Adipocyte (in vitro differentiated cells): Measurements from ENCODE around the gene OBSL1.

Experiments
- DNase-seq: peaks from one replicate; pipeline ENCODE4 v3.0.0-alpha.2; 2015; ENCODE audit warnings: low read depth
- H3K27me3 ChIP-seq: replicated peaks from 2 replicates; pipeline ENCODE4 v1.7.0; 2013; ENCODE audit warnings: mild to moderate bottlenecking, low read length, moderate library complexity; ENCODE audit not compliant: control insufficient read depth, insufficient read depth
- H3K36me3 ChIP-seq: 2 replicates; pipeline ENCODE4 v1.7.0; 2013; ENCODE audit warnings: low read length, mild to moderate bottlenecking, moderate library complexity; ENCODE audit not compliant: control insufficient read depth, insufficient read depth, severe bottlenecking
- H3K4me1 ChIP-seq: 2 replicates; pipeline ENCODE4 v1.7.0; 2013; ENCODE audit warnings: mild to moderate bottlenecking, low read length, moderate library complexity; ENCODE audit not compliant: control insufficient read depth, insufficient read depth
- H3K4me3 ChIP-seq: 2 replicates; pipeline ENCODE4 v1.7.0; 2013; ENCODE audit warnings: mild to moderate bottlenecking, low read length, moderate library complexity
- H3K9ac ChIP-seq: 2 replicates; pipeline ENCODE4 v1.7.0; 2013; ENCODE audit warnings: mild to moderate bottlenecking, low read length, moderate library complexity
- H3K9me3 ChIP-seq: 2 replicates; pipeline ENCODE4 v1.7.0; 2013; ENCODE audit warnings: mild to moderate bottlenecking, low read length, moderate library complexity; ENCODE audit not compliant: control insufficient read depth

OBSL1 gene

GRCh38 chr2:219536425-219536824 is 34.9 kb downstream of the OBSL1 start:
- Histone ChIP-seq H3K9ac (no peak overlapping the region), H3K4me1 (peaks cover 13% of the 10 kb centered on the region), H3K4me3 (no peak overlapping the region), H3K9me3 (no peaks in the 10 kb centered on the region), H3K27me3 (peaks cover 17% of the 10 kb centered on the region), H3K36me3 (peaks cover 25% of the 10 kb centered on the region)
- DNase-seq = no peak

GRCh38 chr2:219533930-219534661 is 37.2 kb downstream of the OBSL1 start:
- peaks cover 34% of the 10 kb centered on the region for H3K27me3 ChIP-seq

GRCh38 chr2:219532378-219532649 is 39.0 kb downstream of the OBSL1 start:
- DNase-seq = no peak
- H3K9me3 ChIP-seq = no peaks in the 10 kb centered on the region
- no peak overlapping the region for H3K9ac ChIP-seq
- peaks cover 3% of the 10 kb centered on the region for H3K4me1 ChIP-seq
- H3K27me3 ChIP-seq = peaks cover 45% of the 10 kb centered on the region
- no peak overlapping the region for H3K4me3 ChIP-seq
- H3K36me3 ChIP-seq = no peaks in the 10 kb centered on the region

More at GRCh38 chr2:219533930-219534661, 37.2 kb downstream of the OBSL1 start:
- peaks cover 2% of the 10 kb centered on the region for H3K36me3 ChIP-seq
- H3K9me3 ChIP-seq = no peaks in the 10 kb centered on the region
- no peak for DNase-seq
- H3K4me3 ChIP-seq = no peak overlapping the region
- no peak overlapping the region for H3K9ac ChIP-seq
- peaks cover 16% of the 10 kb centered on the region for H3K4me1 ChIP-seq

GRCh38 chr2:219531639-219532377 is 39.5 kb downstream of the OBSL1 start:
- peaks cover 50% of the 10 kb centered on the region for H3K27me3 ChIP-seq
- H3K4me1 ChIP-seq = peaks cover 3% of the 10 kb centered on the region
- no peak overlapping the region for H3K9ac ChIP-seq
- DNase-seq = no peak
- H3K36me3 ChIP-seq = no peaks in the 10 kb centered on the region
- no peak overlapping the region for H3K4me3 ChIP-seq
- no peaks in the 10 kb centered on the region for H3K9me3 ChIP-seq

GRCh38 chr2:219530048-219530963 is 41.0 kb downstream of the OBSL1 start:
- H3K4me1 ChIP-seq = peaks cover 3% of the 10 kb centered on the region
- peak; percentile 94 for DNase-seq
- H3K27me3 ChIP-seq = peaks cover 57% of the 10 kb centered on the region
- no peaks in the 10 kb centered on the region for H3K36me3 ChIP-seq
- no peaks in the 10 kb centered on the region for H3K9me3 ChIP-seq
- H3K4me3 ChIP-seq = peak overlapping the region; percentile 56
- H3K9ac ChIP-seq = peak overlapping the region; percentile 35

GRCh38 chr2:219527472-219527871 is 43.9 kb downstream of the OBSL1 start:
- Histone ChIP-seq H3K4me3 (no peak overlapping the region), H3K9me3 (no peaks in the 10 kb centered on the region), H3K9ac (no peak overlapping the region), H3K27me3 (peaks cover 53% of the 10 kb centered on the region), H3K36me3 (no peaks in the 10 kb centered on the region), H3K4me1 (peaks cover 3% of the 10 kb centered on the region)
- DNase-seq = no peak

- no peaks in the 10 kb centered on the region for H3K36me3 ChIP-seq
- H3K9me3 ChIP-seq = no peaks in the 10 kb centered on the region
- peaks cover 4% of the 10 kb centered on the region for H3K4me1 ChIP-seq
- peaks cover 50% of the 10 kb centered on the region for H3K27me3 ChIP-seq
- no peak overlapping the region for H3K9ac ChIP-seq
- no peak for DNase-seq
- H3K4me3 ChIP-seq = no peak overlapping the region
Observed at GRCh38 chr2:219527076-219527394, 44.3 kb downstream of the OBSL1 start.

- Histone ChIP-seq H3K36me3 (no peaks in the 10 kb centered on the region), H3K27me3 (peaks cover 48% of the 10 kb centered on the region), H3K9me3 (no peaks in the 10 kb centered on the region), H3K4me3 (no peak overlapping the region), H3K9ac (no peak overlapping the region), H3K4me1 (peaks cover 10% of the 10 kb centered on the region)
- no peak for DNase-seq
Observed at GRCh38 chr2:219526320-219527075, 44.8 kb downstream of the OBSL1 start.

GRCh38 chr2:219525533-219526232 is 45.7 kb downstream of the OBSL1 start:
- Histone ChIP-seq H3K4me3 (no peak overlapping the region), H3K36me3 (no peaks in the 10 kb centered on the region), H3K9me3 (no peaks in the 10 kb centered on the region), H3K4me1 (peaks cover 14% of the 10 kb centered on the region), H3K27me3 (peaks cover 43% of the 10 kb centered on the region), H3K9ac (no peak overlapping the region)
- no peak for DNase-seq

GRCh38 chr2:219524817-219525216 is 46.5 kb downstream of the OBSL1 start:
- H3K9ac ChIP-seq = no peak overlapping the region
- no peaks in the 10 kb centered on the region for H3K9me3 ChIP-seq
- H3K4me1 ChIP-seq = peaks cover 12% of the 10 kb centered on the region
- H3K4me3 ChIP-seq = no peak overlapping the region
- DNase-seq = no peak
- H3K27me3 ChIP-seq = peaks cover 37% of the 10 kb centered on the region
- no peaks in the 10 kb centered on the region for H3K36me3 ChIP-seq
